NCI-H524 treated with DMSO at 0.1 percent for 48 hours (cell line): ENCODE results near the gene SHISA9.

Experiments used
- DNase-seq: peaks from one replicate; lab custom pipeline; 2025; lab: John Stamatoyannopoulos, UW

The SHISA9 gene

DNA sequence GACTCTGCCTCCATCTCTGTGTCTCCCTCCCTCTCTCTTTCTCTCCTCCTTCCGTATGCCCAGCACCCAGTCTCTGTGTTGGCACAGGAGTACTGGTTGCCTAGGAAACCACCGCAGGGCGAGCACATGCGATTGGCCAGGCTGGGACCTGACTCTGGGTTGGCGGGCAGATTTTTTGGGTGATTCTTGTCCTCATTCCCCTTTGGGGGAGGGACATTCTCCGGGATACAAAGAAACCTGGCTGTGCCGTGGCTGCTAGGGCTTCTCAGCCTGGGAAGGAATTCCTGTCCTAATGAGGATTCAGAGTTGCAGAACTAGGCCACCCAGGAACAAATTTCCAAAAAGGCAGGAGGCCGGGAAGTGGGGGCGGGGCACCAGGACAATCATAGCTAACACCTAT, 168.9 kb downstream of the SHISA9 start:
- peak; percentile 28 for DNase-seq

DNA sequence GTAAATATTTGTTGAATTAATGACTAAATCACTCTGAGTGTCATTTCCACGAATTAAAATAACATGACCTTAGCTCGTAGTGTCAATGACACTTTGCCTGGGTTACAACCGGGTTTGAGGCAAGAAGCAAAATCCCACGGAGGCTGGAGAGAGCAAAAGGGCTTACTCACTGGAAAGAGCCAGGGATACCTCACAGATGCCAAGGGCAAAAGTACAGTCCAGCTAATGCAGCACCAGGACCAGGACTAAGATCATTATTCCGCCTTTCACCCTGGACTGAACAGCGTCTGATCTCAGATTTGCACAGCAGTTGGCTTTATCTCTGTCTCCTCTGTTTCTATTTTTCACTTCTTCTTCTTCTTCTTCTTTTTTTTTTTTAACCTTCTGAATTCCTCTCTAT, 175.5 kb downstream of the SHISA9 start:
- no peak for DNase-seq

DNA sequence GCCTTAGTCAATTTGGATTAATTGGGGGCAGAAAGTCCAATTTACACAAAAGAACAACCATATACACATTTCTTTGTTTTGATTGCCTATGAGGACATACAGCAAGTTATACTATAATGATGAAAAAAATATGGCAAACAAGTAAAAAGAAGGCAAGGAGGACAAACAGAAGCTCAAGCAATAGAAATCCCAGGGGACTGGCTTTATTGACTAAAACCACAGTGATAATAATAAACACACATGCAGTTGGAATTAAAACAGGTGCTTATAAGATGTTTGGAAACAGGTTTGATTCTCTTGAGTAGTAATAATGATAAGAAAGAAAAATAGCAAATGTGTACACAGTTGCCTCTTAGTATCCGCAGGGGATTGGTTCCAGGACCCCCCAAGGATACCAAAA, 176.4 kb downstream of the SHISA9 start:
- DNase-seq = no peak

DNA sequence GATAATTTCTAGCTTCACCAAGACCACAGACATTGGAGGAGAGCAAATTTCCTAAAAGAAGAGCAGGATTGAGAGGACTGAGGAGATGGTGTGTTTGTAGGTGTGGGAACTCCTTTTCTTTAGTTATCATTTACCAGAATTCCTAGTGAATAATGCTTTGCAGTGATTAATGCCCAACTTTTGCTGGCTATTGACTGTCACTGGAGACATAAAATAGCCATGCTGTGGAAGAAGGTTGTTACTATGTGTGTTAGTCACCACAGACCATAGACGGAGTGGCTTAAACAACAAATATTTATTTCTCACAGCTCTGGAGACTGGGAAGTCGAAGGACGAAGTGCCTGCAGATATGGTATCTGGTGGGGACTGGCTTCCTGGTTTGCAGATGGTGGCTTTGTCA, 179.1 kb downstream of the SHISA9 start:
- no peak for DNase-seq

DNA sequence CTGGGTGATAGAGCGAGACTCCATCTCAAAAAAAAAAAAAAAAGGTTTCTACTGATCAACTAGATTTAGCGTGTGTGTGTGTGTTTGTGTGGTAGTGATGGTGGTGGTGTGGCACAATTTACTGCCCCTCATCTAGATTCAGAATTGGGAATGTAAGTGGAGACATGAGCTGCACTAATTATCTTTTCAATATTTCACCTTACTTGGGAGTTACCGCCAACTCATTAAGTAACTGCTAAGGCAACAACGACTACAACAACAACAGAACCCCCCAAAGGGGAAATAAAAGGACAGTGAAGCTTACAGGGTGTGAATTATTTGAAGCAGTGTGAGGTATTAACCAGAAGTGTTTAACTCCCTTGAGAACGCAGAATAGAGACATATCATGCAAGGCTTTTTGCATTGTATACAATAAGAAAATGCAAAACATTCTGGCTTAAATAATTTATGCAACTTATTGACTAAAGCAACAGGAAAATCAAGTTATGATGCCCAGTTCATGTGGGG, 180.5 kb downstream of the SHISA9 start:
- no peak for DNase-seq

GRCh38 chr16:13083681-13084080, 182.3 kb downstream of the SHISA9 start:
- DNase-seq = no peak

- DNase-seq = no peak
Measured at GRCh38 chr16:13084331-13084730, 182.9 kb downstream of the SHISA9 start.

DNA sequence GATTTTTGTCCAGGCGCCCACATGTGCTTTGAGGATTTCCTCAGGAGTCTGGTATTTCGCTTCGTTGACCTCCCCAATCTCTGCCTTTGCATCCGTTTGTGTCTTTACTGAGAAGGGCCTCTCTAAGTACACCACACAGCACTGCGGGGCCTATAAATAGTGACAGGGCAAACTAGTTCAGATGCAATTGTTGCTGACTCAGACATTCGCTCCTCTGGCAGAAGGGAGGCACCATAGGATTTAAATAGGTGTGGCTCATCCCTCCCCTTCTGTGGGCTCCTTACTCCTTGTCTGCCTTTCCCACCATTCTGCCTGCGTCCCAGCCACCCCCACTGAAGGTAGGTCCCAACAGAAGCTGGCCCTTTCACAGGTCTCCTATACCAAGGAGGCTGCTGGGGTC, 192.3 kb downstream of the SHISA9 start:
- no peak for DNase-seq

DNA sequence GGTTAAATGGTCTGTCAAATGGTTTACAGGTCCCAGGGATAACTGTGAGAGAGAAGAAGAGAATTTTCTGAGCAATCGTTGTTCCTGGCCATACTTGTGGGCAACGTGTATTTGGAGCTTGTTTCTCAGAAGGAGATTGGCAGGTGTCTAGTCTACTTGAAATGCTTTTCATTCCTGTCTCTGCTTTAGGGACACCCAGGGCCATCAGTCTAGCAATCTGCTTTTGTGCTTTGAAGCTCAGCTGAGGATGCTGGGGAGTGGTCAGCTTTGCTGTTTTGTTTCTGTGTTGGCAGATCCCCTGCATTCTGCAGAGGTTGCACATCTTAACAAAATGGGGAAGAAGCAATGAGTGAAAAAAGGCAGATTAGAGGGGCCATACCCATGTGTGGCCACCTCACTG, 193.7 kb downstream of the SHISA9 start:
- no peak for DNase-seq

DNA sequence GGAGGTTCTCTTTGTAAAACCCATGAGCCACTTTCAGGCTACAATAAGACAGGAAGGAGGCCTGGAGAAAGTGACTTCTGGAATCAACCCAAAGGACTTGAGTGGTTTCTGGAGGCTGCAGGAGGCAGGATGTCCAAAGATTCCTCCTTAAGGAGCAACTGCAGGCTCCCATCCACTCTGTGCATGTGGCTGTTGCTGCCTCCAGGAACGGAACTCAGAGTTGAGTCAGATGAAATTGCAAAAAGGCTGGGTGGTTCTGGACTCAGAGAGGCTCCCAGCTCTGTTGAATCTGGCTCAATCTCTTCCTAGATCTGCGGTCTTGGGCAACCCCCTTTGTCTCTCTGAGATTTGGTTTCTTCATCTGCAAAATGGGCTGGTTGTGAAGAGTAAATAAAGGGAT, 197.1 kb downstream of the SHISA9 start:
- no peak for DNase-seq

DNA sequence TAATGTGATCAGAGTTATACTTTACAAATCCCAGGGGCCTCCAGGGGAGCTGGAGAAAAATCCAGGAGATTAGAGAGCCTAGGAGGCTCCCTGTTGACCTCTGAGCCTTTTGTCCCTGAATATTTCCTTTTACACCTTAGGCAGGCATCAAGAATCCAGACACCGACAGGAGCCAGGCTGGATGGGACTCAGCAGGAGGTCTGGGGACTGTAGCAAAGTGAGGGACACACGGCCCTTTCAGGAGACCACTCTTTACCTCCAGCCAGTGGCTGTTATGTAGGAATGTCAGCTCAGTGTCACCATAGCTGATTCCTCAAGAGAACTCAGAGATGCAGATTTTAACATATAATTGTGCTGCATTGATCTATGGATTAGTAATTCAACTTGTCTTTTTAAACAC, 198.4 kb downstream of the SHISA9 start:
- no peak for DNase-seq

DNA sequence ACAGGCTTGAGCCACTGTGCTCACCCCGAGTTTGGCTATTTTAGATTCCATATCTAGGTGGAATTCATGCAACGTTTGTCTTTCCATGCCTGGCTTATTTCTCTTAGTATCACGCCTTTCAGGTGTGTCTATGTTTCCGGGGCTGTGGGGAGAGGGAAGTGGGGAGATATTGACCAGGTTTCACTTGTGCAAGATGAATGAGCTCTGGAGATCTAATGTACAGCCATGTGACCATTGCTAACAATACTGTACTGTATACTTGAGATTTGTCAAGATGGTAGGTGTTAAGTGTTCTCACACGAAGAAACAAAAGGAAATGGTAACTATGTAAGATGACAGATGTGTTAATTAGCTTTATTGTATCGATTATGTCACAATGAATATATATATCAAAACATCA, 199.6 kb downstream of the SHISA9 start:
- DNase-seq = no peak

DNA sequence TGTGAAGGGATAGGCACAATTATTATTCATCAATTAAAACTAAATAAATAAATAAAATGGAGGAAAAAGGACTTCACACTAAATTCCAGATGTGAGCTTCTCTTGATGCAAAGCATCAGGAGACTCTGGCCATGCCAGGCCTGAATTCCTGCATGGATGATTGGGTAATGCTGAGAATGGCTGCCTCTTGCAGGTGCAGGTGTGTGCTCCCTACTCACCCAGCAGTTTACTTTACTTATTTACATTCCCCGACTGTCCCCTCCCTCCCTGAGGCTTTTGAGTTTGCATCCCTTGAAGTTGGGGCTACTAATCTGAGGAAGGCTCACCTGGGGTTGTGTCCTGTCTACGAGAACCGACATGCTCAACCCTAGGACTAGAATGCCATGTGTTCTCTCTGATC, 200.4 kb downstream of the SHISA9 start:
- DNase-seq = no peak

GRCh38 chr16:13102401-13102800, 201.0 kb downstream of the SHISA9 start:
- DNase-seq = no peak

DNA sequence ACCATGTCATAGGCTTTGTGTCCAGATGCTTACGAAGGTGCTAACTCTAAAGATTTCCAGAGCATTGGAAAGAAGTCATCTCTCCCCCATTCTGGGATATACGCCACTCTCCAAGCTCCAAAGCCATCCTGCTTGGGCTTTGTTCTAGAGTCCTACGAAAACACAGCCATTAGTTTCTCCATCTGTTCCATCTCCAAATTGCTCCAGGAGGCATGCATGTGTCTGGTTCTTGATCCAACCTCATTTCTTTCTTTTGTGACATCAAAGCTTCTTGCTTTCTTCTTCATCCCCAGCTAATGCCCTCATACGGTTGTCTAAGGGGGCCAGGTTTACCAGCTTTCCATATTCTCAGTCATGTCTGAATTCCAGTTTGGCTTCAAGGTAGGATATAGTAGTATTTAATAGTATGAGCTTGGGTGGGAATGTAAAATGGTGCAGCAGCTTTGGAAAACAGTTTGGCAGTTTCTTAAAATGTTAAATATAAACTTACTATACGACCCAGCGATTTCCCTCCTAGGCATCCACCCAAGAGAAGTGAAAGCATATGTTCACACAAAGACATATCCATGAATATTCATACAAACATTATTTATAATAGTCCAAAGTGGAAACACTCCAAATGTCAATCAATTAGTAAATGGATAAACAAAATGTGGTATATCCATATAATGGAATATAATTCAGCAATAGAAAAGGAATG, 202.6 kb downstream of the SHISA9 start:
- no peak for DNase-seq

DNA sequence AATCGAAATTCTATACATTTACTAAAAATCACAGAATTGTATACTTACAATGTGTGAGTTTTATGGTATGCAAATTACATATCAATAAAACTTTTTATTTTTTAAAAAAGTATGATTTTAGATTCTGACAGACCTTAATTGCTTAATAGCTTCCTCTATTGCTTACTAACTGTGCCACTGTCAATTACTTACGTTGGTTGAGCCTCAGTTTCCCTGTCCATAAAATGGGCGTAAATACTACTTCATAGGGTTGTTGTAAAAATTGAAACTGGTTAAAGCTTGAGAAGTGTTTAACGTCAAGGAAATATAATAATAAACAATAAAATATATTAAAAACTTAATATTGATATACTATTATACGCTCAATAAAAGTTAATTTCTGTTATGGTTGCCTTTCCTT, 203.4 kb downstream of the SHISA9 start:
- no peak for DNase-seq

DNA sequence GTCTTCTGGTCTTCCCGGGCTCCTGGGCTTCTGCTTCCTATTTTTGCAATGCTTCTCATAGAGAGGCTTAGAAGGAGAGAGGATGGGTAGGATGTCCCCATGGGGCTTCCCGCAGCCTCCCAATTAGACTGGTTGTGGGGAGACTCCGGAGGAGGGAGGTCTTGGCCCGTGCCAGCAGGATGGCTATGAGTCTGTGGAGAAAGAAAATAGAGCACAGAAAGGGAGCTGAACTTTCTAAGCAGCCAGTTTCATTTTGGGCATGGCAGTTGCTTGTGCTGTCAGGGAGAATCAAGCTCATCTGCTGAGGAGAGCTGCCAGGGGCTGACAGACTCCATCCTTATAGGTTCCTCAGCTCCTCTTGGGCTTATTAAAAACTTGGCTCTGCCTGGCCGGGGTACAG, 204.0 kb downstream of the SHISA9 start:
- no peak for DNase-seq

DNA sequence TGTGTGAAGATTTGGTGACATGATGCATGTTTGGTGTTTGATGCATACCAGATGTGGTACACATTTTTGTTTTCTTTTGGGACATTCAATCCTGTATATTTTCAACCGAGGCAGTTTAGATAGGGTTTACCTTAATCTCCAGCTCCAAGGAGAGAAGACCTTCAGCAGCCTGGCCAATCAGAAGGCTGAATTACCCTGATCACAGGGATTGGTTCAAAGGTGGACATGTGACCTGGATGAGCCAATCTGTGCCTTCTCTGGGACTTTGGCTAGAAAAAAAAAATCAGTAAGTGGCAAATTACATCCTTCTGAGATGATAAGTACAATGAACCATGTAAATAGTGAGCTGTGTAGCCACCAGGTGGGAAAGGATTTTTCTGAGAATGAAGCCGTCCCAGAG, 205.1 kb downstream of the SHISA9 start:
- no peak for DNase-seq

GRCh38 chr16:13108126-13108525, 206.7 kb downstream of the SHISA9 start:
- DNase-seq = no peak

GRCh38 chr16:13109171-13109570, 207.8 kb downstream of the SHISA9 start:
- no peak for DNase-seq

GRCh38 chr16:13110124-13110796, 208.9 kb downstream of the SHISA9 start:
- DNase-seq = no peak

DNA sequence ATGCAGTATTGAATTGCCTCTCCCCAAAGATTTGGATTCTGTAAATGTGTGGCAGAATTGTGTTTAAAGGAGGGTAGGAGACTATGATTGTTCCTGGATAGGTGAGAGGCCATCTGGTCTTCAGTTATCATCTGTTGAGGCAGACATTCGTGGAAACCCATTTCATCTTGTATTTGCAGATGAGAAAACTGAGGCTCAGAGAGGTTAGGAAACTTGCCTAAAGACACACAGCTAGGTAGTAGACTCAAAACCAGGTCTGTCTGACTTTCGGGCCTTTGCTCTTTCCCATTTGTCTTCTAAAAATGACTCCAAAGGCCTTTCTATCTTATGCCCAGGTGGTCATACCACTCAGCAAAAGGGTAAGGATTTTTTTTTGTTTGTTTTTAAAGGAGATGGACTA, 210.3 kb downstream of the SHISA9 start:
- no peak for DNase-seq

DNA sequence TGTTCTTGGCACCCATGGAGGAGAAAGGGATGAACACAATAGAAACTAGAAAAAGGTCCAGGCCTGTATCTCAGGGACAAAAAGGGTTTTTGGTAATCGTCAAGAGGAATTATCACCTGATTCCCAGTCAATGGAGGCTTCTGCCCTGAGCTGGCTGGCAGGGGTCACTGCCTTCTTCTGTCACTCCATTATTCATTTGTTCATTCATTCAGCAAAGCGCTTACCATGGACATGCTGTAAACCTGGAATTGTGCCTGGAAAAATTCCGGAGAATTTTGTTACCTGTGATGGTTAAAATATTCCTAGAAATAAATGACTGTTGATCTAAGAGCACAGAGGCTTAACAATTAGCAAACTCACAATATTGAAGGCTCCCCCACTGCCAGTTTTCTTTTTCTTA, 212.3 kb downstream of the SHISA9 start:
- no peak for DNase-seq

DNA sequence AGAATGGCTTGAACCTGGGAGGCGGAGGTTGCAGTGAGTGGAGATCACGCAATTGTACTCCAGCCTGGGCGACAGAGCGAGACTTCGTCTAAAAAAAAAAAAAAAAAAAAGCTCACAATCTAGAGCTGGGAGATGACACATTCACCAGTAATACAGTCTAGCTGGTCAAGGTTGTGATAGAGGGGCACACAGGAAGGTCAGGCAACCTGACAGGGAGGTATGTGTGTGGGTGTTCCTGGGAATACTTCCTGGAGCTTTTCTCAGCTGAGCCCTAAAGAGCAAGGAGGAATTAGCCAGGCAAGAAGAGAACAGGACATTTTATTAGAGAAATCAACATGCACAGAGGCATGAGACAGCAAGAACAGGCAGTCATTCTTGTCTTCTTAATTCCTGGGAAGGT, 216.7 kb downstream of the SHISA9 start:
- no peak for DNase-seq
